ENCODE measurements around the gene ADCY6.
"Not testable (repeated sequence)": the region's sequence is repeated elsewhere in the genome, so short reads cannot be mapped to it uniquely, and the experiment has no call there.

The ADCY6 gene

GRCh38 chr12:48758186-48758585 lies 30.7 kb downstream of the ADCY6 start:
- H3K27me3 ChIP-seq (ENCODE audit: control insufficient read depth, insufficient read depth, low read length): no peaks in the 10 kb centered on the region
- no peak overlapping the region for H3K9ac ChIP-seq (ENCODE audit: low read length)
- no peaks in the 10 kb centered on the region for H3K4me1 ChIP-seq (ENCODE audit: control insufficient read depth, insufficient read depth, low read length)
- H3K36me3 ChIP-seq (ENCODE audit: control insufficient read depth, insufficient read depth, low read length): no peaks in the 10 kb centered on the region
- H3K4me3 ChIP-seq (ENCODE audit: low read length): no peak overlapping the region
- H3K27ac ChIP-seq (ENCODE audit: low read depth, low read length): no peak overlapping the region

GRCh38 chr12:48750769-48751356 lies 38.0 kb downstream of the ADCY6 start:
- Histone ChIP-seq H3K27me3 (ENCODE audit: control insufficient read depth, insufficient read depth, low read length) (no peaks in the 10 kb centered on the region), H3K4me1 (ENCODE audit: control insufficient read depth, insufficient read depth, low read length) (no peaks in the 10 kb centered on the region), H3K4me3 (ENCODE audit: low read length) (no peak overlapping the region), H3K9ac (ENCODE audit: low read length) (no peak overlapping the region), H3K27ac (ENCODE audit: low read depth, low read length) (no peak overlapping the region), H3K36me3 (ENCODE audit: control insufficient read depth, insufficient read depth, low read length) (no peaks in the 10 kb centered on the region)

GRCh38 chr12:48750215-48750614 lies 38.7 kb downstream of the ADCY6 start:
- H3K4me1 ChIP-seq (ENCODE audit: control insufficient read depth, insufficient read depth, low read length): no peaks in the 10 kb centered on the region
- H3K4me3 ChIP-seq (ENCODE audit: low read length): no peak overlapping the region
- no peaks in the 10 kb centered on the region for H3K27me3 ChIP-seq (ENCODE audit: control insufficient read depth, insufficient read depth, low read length)
- H3K27ac ChIP-seq (ENCODE audit: low read depth, low read length): no peak overlapping the region
- no peaks in the 10 kb centered on the region for H3K36me3 ChIP-seq (ENCODE audit: control insufficient read depth, insufficient read depth, low read length)
- no peak overlapping the region for H3K9ac ChIP-seq (ENCODE audit: low read length)

DNA sequence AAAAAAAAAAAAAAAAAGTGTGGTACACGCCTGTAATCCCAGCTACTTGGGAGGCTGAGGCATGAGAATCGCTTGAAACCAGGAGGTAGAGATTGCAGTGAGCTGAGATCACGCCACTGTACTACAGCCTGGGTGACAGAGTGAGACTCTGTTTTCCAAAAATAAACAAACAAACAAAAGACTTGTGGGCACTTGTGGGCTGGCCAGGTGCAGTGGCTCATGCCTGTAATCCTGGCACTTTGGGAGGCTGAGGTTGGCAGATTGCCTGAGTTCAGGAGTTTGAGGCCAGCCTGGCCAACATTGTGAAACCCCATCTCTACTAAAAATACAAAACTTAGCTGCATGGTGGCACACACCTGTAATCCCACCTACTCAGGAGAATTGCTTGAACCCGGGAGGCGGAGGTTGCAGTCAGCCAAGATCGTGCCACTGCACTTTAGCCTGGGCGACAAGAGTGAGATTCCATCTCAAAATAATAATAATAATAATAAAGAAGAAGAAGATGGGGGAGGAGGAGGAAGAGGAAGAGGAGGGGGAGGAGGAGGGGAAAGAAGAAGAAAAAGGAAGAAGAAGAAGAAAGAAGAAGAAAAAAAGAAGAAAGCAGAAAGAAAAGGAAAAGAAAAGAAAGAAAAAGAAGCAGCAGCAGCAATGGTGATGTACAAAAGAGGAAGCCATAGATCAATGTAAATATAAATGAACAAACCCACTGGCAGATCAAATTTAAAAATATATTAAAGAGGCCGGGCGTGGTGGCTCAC lies 44.5 kb downstream of the ADCY6 start:
- H3K9ac ChIP-seq (ENCODE audit: low read length): no peak overlapping the region
- H3K4me1 ChIP-seq (ENCODE audit: control insufficient read depth, insufficient read depth, low read length): no peaks in the 10 kb centered on the region
- no peak overlapping the region for H3K4me3 ChIP-seq (ENCODE audit: low read length)
- no peaks in the 10 kb centered on the region for H3K36me3 ChIP-seq (ENCODE audit: control insufficient read depth, insufficient read depth, low read length)
- no peaks in the 10 kb centered on the region for H3K27me3 ChIP-seq (ENCODE audit: control insufficient read depth, insufficient read depth, low read length)
- no peak overlapping the region for H3K27ac ChIP-seq (ENCODE audit: low read depth, low read length)

GRCh38 chr12:48739618-48740269 lies 49.1 kb downstream of the ADCY6 start:
- Histone ChIP-seq H3K9ac (ENCODE audit: low read length) (no peak overlapping the region), H3K36me3 (ENCODE audit: control insufficient read depth, insufficient read depth, low read length) (no peaks in the 10 kb centered on the region), H3K27ac (ENCODE audit: low read depth, low read length) (no peak overlapping the region), H3K4me3 (ENCODE audit: low read length) (no peak overlapping the region), H3K4me1 (ENCODE audit: control insufficient read depth, insufficient read depth, low read length) (no peaks in the 10 kb centered on the region), H3K27me3 (ENCODE audit: control insufficient read depth, insufficient read depth, low read length) (no peaks in the 10 kb centered on the region)

- no peak overlapping the region for H3K4me3 ChIP-seq (ENCODE audit: low read length)
- H3K36me3 ChIP-seq (ENCODE audit: control insufficient read depth, insufficient read depth, low read length): no peaks in the 10 kb centered on the region
- no peaks in the 10 kb centered on the region for H3K4me1 ChIP-seq (ENCODE audit: control insufficient read depth, insufficient read depth, low read length)
- no peak overlapping the region for H3K9ac ChIP-seq (ENCODE audit: low read length)
- no peak overlapping the region for H3K27ac ChIP-seq (ENCODE audit: low read depth, low read length)
- no peaks in the 10 kb centered on the region for H3K27me3 ChIP-seq (ENCODE audit: control insufficient read depth, insufficient read depth, low read length)
Measured at GRCh38 chr12:48736456-48736855, 52.4 kb downstream of the ADCY6 start.

GRCh38 chr12:48728807-48729206 lies 60.1 kb downstream of the ADCY6 start:
- no peaks in the 10 kb centered on the region for H3K27me3 ChIP-seq (ENCODE audit: control insufficient read depth, insufficient read depth, low read length)
- no peak overlapping the region for H3K27ac ChIP-seq (ENCODE audit: low read depth, low read length)
- no peaks in the 10 kb centered on the region for H3K4me1 ChIP-seq (ENCODE audit: control insufficient read depth, insufficient read depth, low read length)
- H3K36me3 ChIP-seq (ENCODE audit: control insufficient read depth, insufficient read depth, low read length): no peaks in the 10 kb centered on the region
- no peak overlapping the region for H3K4me3 ChIP-seq (ENCODE audit: low read length)
- no peak overlapping the region for H3K9ac ChIP-seq (ENCODE audit: low read length)

GRCh38 chr12:48720737-48721136 lies 68.2 kb downstream of the ADCY6 start:
- H3K9ac ChIP-seq (ENCODE audit: low read length); H3K27me3 ChIP-seq (ENCODE audit: control insufficient read depth, insufficient read depth, low read length); H3K36me3 ChIP-seq (ENCODE audit: control insufficient read depth, insufficient read depth, low read length); H3K27ac ChIP-seq (ENCODE audit: low read depth, low read length); H3K4me1 ChIP-seq (ENCODE audit: control insufficient read depth, insufficient read depth, low read length); H3K4me3 ChIP-seq (ENCODE audit: low read length): not testable (repeated sequence)

- H3K4me3 ChIP-seq (ENCODE audit: low read length); H3K9ac ChIP-seq (ENCODE audit: low read length); H3K27me3 ChIP-seq (ENCODE audit: control insufficient read depth, insufficient read depth, low read length); H3K36me3 ChIP-seq (ENCODE audit: control insufficient read depth, insufficient read depth, low read length); H3K4me1 ChIP-seq (ENCODE audit: control insufficient read depth, insufficient read depth, low read length); H3K27ac ChIP-seq (ENCODE audit: low read depth, low read length): not testable (repeated sequence)
Measured at GRCh38 chr12:48720171-48720570, 68.7 kb downstream of the ADCY6 start.

- not testable (repeated sequence) for H3K36me3 ChIP-seq (ENCODE audit: control insufficient read depth, insufficient read depth, low read length); H3K27ac ChIP-seq (ENCODE audit: low read depth, low read length); H3K4me1 ChIP-seq (ENCODE audit: control insufficient read depth, insufficient read depth, low read length); H3K4me3 ChIP-seq (ENCODE audit: low read length); H3K27me3 ChIP-seq (ENCODE audit: control insufficient read depth, insufficient read depth, low read length); H3K9ac ChIP-seq (ENCODE audit: low read length)
Measured at GRCh38 chr12:48719002-48719401, 69.9 kb downstream of the ADCY6 start.

GRCh38 chr12:48717252-48717695 lies 71.6 kb downstream of the ADCY6 start:
- peak overlapping the region; percentile 95 for H3K27ac ChIP-seq (ENCODE audit: low read depth, low read length)
- no peaks in the 10 kb centered on the region for H3K27me3 ChIP-seq (ENCODE audit: control insufficient read depth, insufficient read depth, low read length)
- H3K4me1 ChIP-seq (ENCODE audit: control insufficient read depth, insufficient read depth, low read length): peaks cover 6% of the 10 kb centered on the region
- peak overlapping the region; percentile 70 for H3K4me3 ChIP-seq (ENCODE audit: low read length)
- peaks cover 2% of the 10 kb centered on the region for H3K36me3 ChIP-seq (ENCODE audit: control insufficient read depth, insufficient read depth, low read length)
- no peak overlapping the region for H3K9ac ChIP-seq (ENCODE audit: low read length)

DNA sequence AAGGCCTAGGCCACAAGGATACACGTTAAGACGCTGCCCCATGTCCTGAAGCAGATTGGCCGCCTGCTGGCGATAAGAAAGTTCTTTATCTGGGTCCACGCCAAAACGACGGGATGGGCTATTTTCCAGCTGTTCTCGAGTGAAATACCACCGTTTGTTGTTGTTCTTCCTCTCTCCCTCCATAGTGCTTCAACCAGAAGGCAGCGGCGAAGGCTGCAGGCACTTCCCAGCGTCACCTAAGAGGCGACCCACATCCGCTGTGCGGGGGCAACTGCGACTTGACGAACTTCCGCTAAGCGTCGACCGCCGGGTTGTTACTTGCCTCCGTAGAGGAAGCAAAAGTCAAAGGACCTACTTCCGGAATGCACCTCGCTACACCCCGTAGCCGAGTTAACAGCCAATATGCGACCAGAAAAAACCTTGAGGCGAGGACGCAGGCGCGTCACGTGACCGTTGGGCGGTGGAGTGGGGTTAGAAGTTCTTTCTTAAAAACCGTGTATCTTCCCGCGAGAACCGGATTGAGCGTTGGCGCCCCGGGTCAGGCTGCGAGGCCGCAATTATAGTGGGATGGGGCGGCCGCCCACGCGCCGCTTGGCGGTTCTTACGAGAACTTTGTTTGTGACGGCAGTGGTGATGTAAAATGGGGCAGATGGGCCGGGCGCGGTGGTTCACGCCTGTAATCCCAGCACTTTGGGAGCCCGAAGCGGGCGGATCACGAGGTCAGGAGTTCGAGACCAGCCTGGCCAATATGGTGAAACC lies 72.2 kb downstream of the ADCY6 start, which contains the start of gene CCNT1:
Gene CCNT1, minus strand, starts transcription at position 215 of the 759 bp plus-strand sequence. Its CDS starts 32 bp downstream, at position 183.
- peaks cover 2% of the 10 kb centered on the region for H3K36me3 ChIP-seq (ENCODE audit: control insufficient read depth, insufficient read depth, low read length)
- H3K4me1 ChIP-seq (ENCODE audit: control insufficient read depth, insufficient read depth, low read length): peaks cover 6% of the 10 kb centered on the region
- H3K4me3 ChIP-seq (ENCODE audit: low read length): peak within 1 kb of the TSS; percentile 98
- H3K27ac ChIP-seq (ENCODE audit: low read depth, low read length): peak within 1 kb of the TSS; percentile 95
- no peaks in the 10 kb centered on the region for H3K27me3 ChIP-seq (ENCODE audit: control insufficient read depth, insufficient read depth, low read length)
- H3K9ac ChIP-seq (ENCODE audit: low read length): peak within 1 kb of the TSS; percentile 97
